ENCODE data around the gene CAP2.

Gene CAP2

DNA sequence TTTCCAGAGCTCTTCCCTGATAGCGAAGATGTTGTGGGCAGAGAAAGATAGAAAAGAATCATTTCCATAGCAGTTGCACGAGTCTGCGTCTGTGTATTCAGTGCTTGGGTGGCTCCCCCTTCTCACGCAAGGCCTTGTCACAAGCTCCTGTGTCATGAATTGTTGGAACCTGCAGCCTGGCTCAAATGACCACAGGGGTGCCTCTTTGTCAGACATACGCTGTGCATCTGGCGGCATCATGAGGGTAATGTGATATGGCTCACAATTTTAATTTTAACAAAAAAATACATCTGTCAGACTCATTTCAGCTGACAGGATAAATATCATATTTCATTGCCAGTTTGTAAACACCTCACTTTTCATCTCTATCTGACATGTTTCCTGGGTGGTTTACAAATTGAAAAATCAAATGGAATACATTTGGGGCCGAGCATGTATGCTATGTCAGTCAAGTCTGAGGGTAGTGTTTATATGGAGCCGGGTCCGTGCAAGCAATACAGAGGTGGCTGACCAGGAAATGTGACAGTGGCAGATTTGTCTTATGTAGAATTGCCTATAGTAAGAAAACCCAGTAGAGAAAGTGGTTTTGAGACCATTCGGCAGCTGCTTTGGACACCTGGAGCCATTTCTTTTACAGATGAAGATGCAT is 90.9 kb downstream of the CAP2 start:
- Mint-ChIP-seq H3K9me3 (no peaks in the 10 kb centered on the region), H3K4me1 (ENCODE audit: low read depth) (no peaks in the 10 kb centered on the region)

GRCh38 chr6:17485181-17485580 is 91.8 kb downstream of the CAP2 start:
- Mint-ChIP-seq H3K36me3 (ENCODE audit: low read depth) (no peaks in the 10 kb centered on the region), H3K4me3 (no peak overlapping the region), H3K9me3 (no peaks in the 10 kb centered on the region), H3K27me3 (ENCODE audit: low read depth) (no peaks in the 10 kb centered on the region), H3K27ac (no peak overlapping the region), H3K4me1 (ENCODE audit: low read depth) (no peaks in the 10 kb centered on the region)

More for the DNA sequence above, 90.9 kb downstream of the CAP2 start:
- Mint-ChIP-seq H3K36me3 (ENCODE audit: low read depth) (no peaks in the 10 kb centered on the region), H3K27me3 (ENCODE audit: low read depth) (no peaks in the 10 kb centered on the region), H3K27ac (no peak overlapping the region), H3K4me3 (no peak overlapping the region)

DNA sequence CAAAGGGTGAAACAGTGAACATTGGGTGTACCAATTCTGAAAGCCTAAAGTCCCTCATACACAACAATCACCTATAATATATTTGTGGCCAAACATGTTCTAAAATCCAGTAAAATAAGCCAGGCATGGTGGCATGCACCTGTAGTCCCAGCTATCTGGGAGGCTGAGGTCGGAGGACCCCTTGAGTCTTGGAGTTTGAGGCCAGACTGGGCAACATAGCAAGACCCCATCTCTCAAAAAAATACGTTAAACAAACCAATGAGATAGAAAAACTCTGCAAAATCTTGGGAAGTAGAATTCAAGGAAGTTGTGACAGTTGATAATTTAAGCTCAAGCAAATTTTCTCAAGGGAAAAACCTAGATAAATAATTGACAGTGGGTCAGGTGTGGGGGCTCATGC is 92.6 kb downstream of the CAP2 start:
- Mint-ChIP-seq H3K4me1 (ENCODE audit: low read depth) (peaks cover 1% of the 10 kb centered on the region), H3K27ac (no peak overlapping the region), H3K27me3 (ENCODE audit: low read depth) (no peaks in the 10 kb centered on the region), H3K36me3 (ENCODE audit: low read depth) (no peaks in the 10 kb centered on the region), H3K9me3 (no peaks in the 10 kb centered on the region), H3K4me3 (no peak overlapping the region)

DNA sequence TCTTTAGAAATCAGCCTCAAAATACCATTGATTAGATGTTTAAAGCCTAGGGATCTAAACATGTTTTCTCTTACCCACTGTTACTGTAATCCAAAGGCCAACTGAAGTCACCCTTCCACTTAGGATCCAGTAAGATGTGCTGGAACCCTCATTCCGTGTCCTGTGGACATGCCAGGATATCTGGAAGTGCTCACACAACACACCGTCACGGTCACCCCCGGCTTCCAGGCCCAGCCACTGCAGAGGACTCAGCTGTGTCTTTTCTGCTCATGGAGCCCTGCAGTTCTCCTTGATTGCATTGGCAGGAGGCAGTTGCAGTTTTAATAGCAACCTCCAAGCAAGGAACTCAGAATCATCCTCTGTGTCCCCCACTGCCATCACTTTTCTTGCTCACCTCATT is 93.3 kb downstream of the CAP2 start:
- Mint-ChIP-seq H3K27me3 (ENCODE audit: low read depth) (peaks cover 1% of the 10 kb centered on the region), H3K9me3 (no peaks in the 10 kb centered on the region), H3K4me3 (no peak overlapping the region), H3K4me1 (ENCODE audit: low read depth) (peaks cover 3% of the 10 kb centered on the region), H3K27ac (no peak overlapping the region), H3K36me3 (ENCODE audit: low read depth) (no peaks in the 10 kb centered on the region)

DNA sequence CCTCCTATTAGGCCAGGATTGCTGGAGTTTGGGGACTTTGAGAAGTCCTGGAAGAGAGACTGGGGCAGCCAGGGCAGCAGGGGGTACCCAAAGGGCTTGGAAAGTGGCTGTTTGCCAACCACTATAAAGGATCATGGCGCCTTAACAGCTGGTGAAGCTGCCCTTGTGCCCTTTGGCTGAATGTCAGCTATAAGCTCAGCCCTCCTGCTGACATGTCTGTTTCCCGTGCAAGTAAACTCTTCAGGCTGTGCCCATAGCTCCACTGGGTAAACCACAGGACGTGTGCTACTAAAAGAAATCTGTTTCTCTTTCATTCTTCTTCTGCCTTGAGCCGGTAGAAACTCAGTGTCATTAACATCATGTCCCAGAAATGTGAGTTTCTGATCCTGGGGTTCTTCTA is 97.3 kb downstream of the CAP2 start:
- Mint-ChIP-seq H3K9me3 (no peaks in the 10 kb centered on the region), H3K4me1 (ENCODE audit: low read depth) (peaks cover 3% of the 10 kb centered on the region), H3K36me3 (ENCODE audit: low read depth) (no peaks in the 10 kb centered on the region), H3K27me3 (ENCODE audit: low read depth) (peaks cover 11% of the 10 kb centered on the region), H3K27ac (no peak overlapping the region), H3K4me3 (no peak overlapping the region)

GRCh38 chr6:17491416-17492142 is 98.2 kb downstream of the CAP2 start:
- Mint-ChIP-seq H3K27me3 (ENCODE audit: low read depth) (peaks cover 11% of the 10 kb centered on the region), H3K36me3 (ENCODE audit: low read depth) (no peaks in the 10 kb centered on the region), H3K27ac (no peak overlapping the region), H3K4me1 (ENCODE audit: low read depth) (peaks cover 3% of the 10 kb centered on the region), H3K4me3 (no peak overlapping the region), H3K9me3 (no peaks in the 10 kb centered on the region)

- Mint-ChIP-seq H3K27ac (no peak overlapping the region), H3K27me3 (ENCODE audit: low read depth) (peaks cover 11% of the 10 kb centered on the region), H3K9me3 (no peaks in the 10 kb centered on the region)
Measured at GRCh38 chr6:17492350-17492749, 99.0 kb downstream of the CAP2 start.

GRCh38 chr6:17493286-17493685 is 99.9 kb downstream of the CAP2 start:
- peaks cover 11% of the 10 kb centered on the region for H3K27me3 Mint-ChIP-seq (ENCODE audit: low read depth)
- H3K27ac Mint-ChIP-seq, result no peak overlapping the region
- no peak overlapping the region for H3K4me3 Mint-ChIP-seq
- no peaks in the 10 kb centered on the region for H3K9me3 Mint-ChIP-seq
- H3K36me3 Mint-ChIP-seq (ENCODE audit: low read depth), result no peaks in the 10 kb centered on the region
- peaks cover 3% of the 10 kb centered on the region for H3K4me1 Mint-ChIP-seq (ENCODE audit: low read depth)

More at GRCh38 chr6:17492350-17492749, 99.0 kb downstream of the CAP2 start:
- Mint-ChIP-seq H3K4me3 (no peak overlapping the region), H3K4me1 (ENCODE audit: low read depth) (peaks cover 3% of the 10 kb centered on the region), H3K36me3 (ENCODE audit: low read depth) (no peaks in the 10 kb centered on the region)

GRCh38 chr6:17494177-17494576 is 100.8 kb downstream of the CAP2 start:
- Mint-ChIP-seq H3K4me1 (ENCODE audit: low read depth) (peaks cover 3% of the 10 kb centered on the region), H3K27ac (no peak overlapping the region), H3K36me3 (ENCODE audit: low read depth) (no peaks in the 10 kb centered on the region), H3K9me3 (no peaks in the 10 kb centered on the region), H3K4me3 (no peak overlapping the region), H3K27me3 (ENCODE audit: low read depth) (peaks cover 11% of the 10 kb centered on the region)

- Mint-ChIP-seq H3K4me3 (no peak overlapping the region), H3K36me3 (ENCODE audit: low read depth) (no peaks in the 10 kb centered on the region), H3K9me3 (no peaks in the 10 kb centered on the region), H3K4me1 (ENCODE audit: low read depth) (peaks cover 3% of the 10 kb centered on the region), H3K27me3 (ENCODE audit: low read depth) (peaks cover 11% of the 10 kb centered on the region), H3K27ac (no peak overlapping the region)
Measured at GRCh38 chr6:17494919-17495318, 101.5 kb downstream of the CAP2 start.

DNA sequence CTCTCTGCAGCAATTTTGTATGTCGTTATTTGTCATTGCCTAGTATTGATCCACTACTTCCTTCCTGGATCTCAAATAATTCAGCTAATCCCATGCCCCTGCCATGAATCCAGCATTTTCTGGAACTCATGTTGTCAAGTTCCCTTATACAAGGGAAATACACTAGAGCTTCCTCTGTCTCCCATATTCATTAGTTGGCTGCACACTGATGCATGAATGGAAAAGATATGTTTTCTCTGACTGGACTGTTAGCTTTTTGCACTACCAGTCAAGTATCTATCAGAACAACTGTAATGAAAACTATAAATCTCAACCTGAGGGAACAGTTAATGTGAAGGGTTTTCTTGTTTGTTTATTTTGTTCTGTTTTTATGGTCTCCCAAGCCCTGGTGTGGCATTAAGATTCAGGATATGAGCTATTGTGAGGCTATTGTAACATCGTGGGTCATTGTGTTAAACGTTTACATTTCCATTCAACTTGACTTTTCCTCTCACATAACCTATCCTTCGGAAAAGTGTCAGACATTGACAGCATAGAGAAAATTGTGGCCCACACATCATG is 104.2 kb downstream of the CAP2 start:
- no peaks in the 10 kb centered on the region for H3K4me1 Mint-ChIP-seq (ENCODE audit: low read depth)
- H3K36me3 Mint-ChIP-seq (ENCODE audit: low read depth), result no peaks in the 10 kb centered on the region
- no peak overlapping the region for H3K4me3 Mint-ChIP-seq
- peaks cover under 1% of the 10 kb centered on the region for H3K27me3 Mint-ChIP-seq (ENCODE audit: low read depth)
- no peak overlapping the region for H3K27ac Mint-ChIP-seq
- H3K9me3 Mint-ChIP-seq, result no peaks in the 10 kb centered on the region

- Mint-ChIP-seq H3K9me3 (no peaks in the 10 kb centered on the region), H3K4me1 (ENCODE audit: low read depth) (no peaks in the 10 kb centered on the region), H3K27ac (no peak overlapping the region), H3K4me3 (no peak overlapping the region), H3K36me3 (ENCODE audit: low read depth) (no peaks in the 10 kb centered on the region), H3K27me3 (ENCODE audit: low read depth) (no peaks in the 10 kb centered on the region)
Measured at GRCh38 chr6:17501442-17501841, 108.0 kb downstream of the CAP2 start.

GRCh38 chr6:17501982-17502704 is 108.7 kb downstream of the CAP2 start:
- no peaks in the 10 kb centered on the region for H3K4me1 Mint-ChIP-seq (ENCODE audit: low read depth)
- H3K4me3 Mint-ChIP-seq, result no peak overlapping the region
- no peaks in the 10 kb centered on the region for H3K9me3 Mint-ChIP-seq

DNA sequence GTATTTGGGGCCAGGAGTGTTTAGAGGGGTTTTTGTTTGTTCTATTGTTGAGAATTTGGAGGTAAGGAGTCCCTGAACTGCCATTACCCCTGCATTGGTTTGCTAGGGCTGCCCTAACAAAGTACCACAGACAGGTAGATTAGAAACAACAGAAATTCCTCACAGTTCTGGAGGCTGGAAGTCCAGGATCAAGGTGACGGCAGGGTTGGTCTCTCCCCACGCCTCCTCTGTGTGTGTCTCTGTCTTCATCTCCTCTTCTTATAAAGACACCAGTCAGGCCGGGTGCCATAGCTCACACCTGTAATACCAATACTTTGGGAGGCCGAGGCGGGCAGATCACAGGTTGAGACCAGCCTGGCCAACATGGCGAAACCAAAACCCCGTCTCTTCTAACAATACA is 109.7 kb downstream of the CAP2 start:
- Mint-ChIP-seq H3K27ac (no peak overlapping the region), H3K27me3 (ENCODE audit: low read depth) (no peaks in the 10 kb centered on the region), H3K9me3 (no peaks in the 10 kb centered on the region), H3K4me1 (ENCODE audit: low read depth) (no peaks in the 10 kb centered on the region), H3K36me3 (ENCODE audit: low read depth) (no peaks in the 10 kb centered on the region), H3K4me3 (no peak overlapping the region)

More at GRCh38 chr6:17501982-17502704, 108.7 kb downstream of the CAP2 start:
- Mint-ChIP-seq H3K27ac (no peak overlapping the region), H3K36me3 (ENCODE audit: low read depth) (no peaks in the 10 kb centered on the region), H3K27me3 (ENCODE audit: low read depth) (no peaks in the 10 kb centered on the region)
